ENCODE results near the gene NFS1.
"Not testable (repeated sequence)": the region's sequence is repeated elsewhere in the genome, so short reads cannot be mapped to it uniquely, and the experiment has no call there.

- not testable (repeated sequence) for TF ChIP-seq CTCF (IDR thresholded peaks at IDR 0.05; ENCODE audit: low read length); EZH2 (IDR thresholded peaks at IDR 0.05; ENCODE audit: borderline replicate concordance, low read length)
Observed at GRCh38 chr20:35706591-35707529, 7.7 kb upstream of the NFS1 start.
